Heart right ventricle (tissue), 16 donors: ENCODE results near the gene C16orf90. TPM values are rescaled to one million over a fixed set of nuclear protein-coding genes. Genes with fewer than 3 reads are reported as not detected.

Source experiments
- ATAC-seq, 8 donors: fragments of 200-7000 bp; cut with Tn5 transposase; one replicate each; pipeline ENCODE4 v1.9.1; 2020; ENCODE audit warnings: mild to moderate bottlenecking in 8 of 8, moderate library complexity in 8 of 8, moderate number of reproducible peaks in 1 of 8
- DNase-seq, 2 donors: peaks; one replicate each; pipeline ENCODE4 v3.0.0-alpha.2; 2020
- H3K27ac ChIP-seq, 10 donors: fragments of 200-600 bp; sonication (generic) in 2 of 10; one replicate each; pipeline versions ENCODE4 v1.5.0 to v1.8.0; 2020 to 2022; ENCODE audit warnings: mild to moderate bottlenecking in 3 of 10
- H3K27me3 ChIP-seq, 7 donors: fragments of 200-600 bp; one replicate each; pipeline ENCODE4 v1.8.0; 2021 to 2022; ENCODE audit warnings: mild to moderate bottlenecking in 2 of 7
- H3K36me3 ChIP-seq, 9 donors: fragments of 200-600 bp; sonication (generic) in 1 of 9; one replicate each; pipeline versions ENCODE4 v1.5.0 to v1.8.0; 2020 to 2022; ENCODE audit warnings: mild to moderate bottlenecking in 2 of 9
- H3K4me1 ChIP-seq, 9 donors: fragments of 200-600 bp; sonication (generic) in 1 of 9; one replicate each; pipeline versions ENCODE4 v1.5.0 to v1.8.0; 2020 to 2022; ENCODE audit warnings: mild to moderate bottlenecking in 4 of 9
- H3K4me3 ChIP-seq, 10 donors: fragments of 200-600 bp; sonication (generic) in 2 of 10; one replicate each; pipeline versions ENCODE4 v1.5.0 to v1.8.0; 2020 to 2022; ENCODE audit warnings: mild to moderate bottlenecking in 7 of 10, moderate library complexity in 2 of 10
- H3K9me3 ChIP-seq, 11 donors: fragments of 200-600 bp in 10 of 11; sonication (generic) in 2 of 11; one replicate each; pipeline versions ENCODE4 v1.5.0 to v1.8.0; 2013 to 2022; ENCODE audit warnings: mild to moderate bottlenecking in 2 of 11, control low read depth in 1 of 11, moderate library complexity in 1 of 11
- CTCF ChIP-seq, 9 donors: fragments of 200-600 bp; sonication (generic) in 2 of 9; IDR thresholded peaks; one replicate each; pipeline versions ENCODE4 v1.5.0 to v1.8.0; 2021 to 2022; ENCODE audit warnings: antibody characterized with exemption in 9 of 9, mild to moderate bottlenecking in 5 of 9, moderate library complexity in 1 of 9
- WGBS, 2 donors: extraction: QIAGEN DNeasy Blood & Tissue Kit; methylation state at CpG; one replicate each; pipeline ENCODE4 v1.1.7; 2013; ENCODE audit warnings: inconsistent platforms in 1 of 2; 5-methylcytosine and 5-hydroxymethylcytosine counted together
- intact Hi-C, 10 donors: fragments of 100-400 bp; cut with DNase I; formaldehyde crosslinking; loops; one replicate each; pipeline versions ENCODE4 v1.11.1 to v1.14.2; 2022
- microRNA-seq, 2 donors: library from miRNA; unstranded; fragments of <30 nt; microRNA quantifications; one replicate each; pipeline ENCODE4 v1.2.0, GENCODE V29; 2021
- polyA plus RNA-seq, 2 donors: library from polyadenylated mRNA; stranded (reverse); fragments of 200-250 nt; gene quantifications; one replicate each; pipeline ENCODE4 v1.2.3, GENCODE V29; 2013
- total RNA-seq, 10 donors: library from RNA; stranded (reverse); fragmentation: NEBNext Ultra II Directional in 3 of 10; extraction: Animal tissue kit (Norgen Biotek cat#: 25700) in 3 of 10; gene quantifications; one replicate each; pipeline versions ENCODE4 v1.2.1 to v1.2.4, GENCODE V29; 2021 to 2023
- donor health status: Arrhythmogenic right ventricular cardiomyopathy.
- donor health status: ischemic (EF 13 %, LVEDD 7.1; RV severe dilation, severe dysfunction).
- donor health status: healthy with polysubstance abuse.
- donor health status: DM: no; HTN: yes; CAD: no.
- donor health status: DM: no; HTN: no; CAD: no.
- donor health status: ischemic (EF 25% LVEDD 6.9; RV normal size, moderate dysfunction).
- donor health status: ischemic (EF 25% LVEDD 5.7; RV mildly dilated, moderate dysfunction).
- donor health status: healthy.
- donor health status: DM: yes; HTN: yes; CAD: no.
- donor health status: Ischemic cardiomyopathy.
- donor health status: ischemic (EF 35%, LVEDD 5.7; RV mildly dilated, moderate dysfunction).
- donor health status: nonischemic (EF 11% LVEDD 7.7; RV severe dilation, severe dysfunction).
- donor health status: DM: yes; HTN: yes; CAD: no.
- donor health status: PGD.
- donor health status: ischemic (EF 29% LVEDD 5.4; RV normal size, mild dysfunction).
- donor health status: nonischemic (EF 23%, LVEDD 6.1; RV moderate dilation, normal function).

Gene C16orf90
- total and polyA plus RNA-seq, 12 donors = not detected

DNA sequence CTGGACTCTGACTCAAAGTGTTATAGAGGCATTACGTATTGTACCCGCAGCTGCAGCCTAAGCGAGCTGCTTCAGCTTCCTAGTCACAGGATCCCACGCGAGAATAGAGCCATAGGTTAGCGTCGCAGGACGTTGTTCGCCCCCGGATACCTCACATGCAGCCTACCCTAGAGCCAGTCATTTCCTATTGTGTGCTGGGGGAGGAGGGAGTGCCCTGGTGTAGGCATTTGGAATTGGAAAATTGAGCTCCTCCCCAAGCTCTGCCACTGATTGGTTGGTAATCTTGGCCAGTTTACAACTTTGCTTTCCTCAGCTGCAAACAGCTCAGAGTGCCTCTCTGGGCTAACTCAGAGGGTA, 51.3 kb downstream of the C16orf90 start:
- Histone ChIP-seq H3K9me3 (peaks cover 0 to 23% (median 4%) of the 10 kb centered on the region in 11 donors), H3K36me3 (peaks cover 0 to 45% (median 21%) of the 10 kb centered on the region in 9 donors), H3K4me1 (peaks cover 0 to 22% (median 10%) of the 10 kb centered on the region in 9 donors), H3K27ac (peak overlapping the region; percentile 42 to 93 (median 83)), H3K27me3 (no peaks in the 10 kb centered on the region), H3K4me3 (peak overlapping the region; percentile 37 to 79 (median 64))
- intact Hi-C loops = loop anchor here in 2 of 10 donors (5.0 kb wide), 1 partner anchor 42 kb away; the partner anchor contains the start of genes ZNF174 (in 2 of the 2) and ZSCAN32 (in 2 of the 2)
- 30 to 32% methylated on average over 10 of the region's 10 CpGs for WGBS, 2 donors
- DNase-seq = no peak
- TF ChIP-seq CTCF (IDR thresholded peaks at IDR 0.05) = peak in 1 of 9 donors; percentile 5
- ATAC-seq = peak; percentile 27 to 86 (median 70)

Small RNA genes within 50 kb of the gene (microRNA-seq; reads per million reads assigned to microRNA genes)
- gene MIR6126 = 0 reads per million in 2 donors

Other genes with a start within 250 kb of the C16orf90 start
- gene MEFV, start 238.9 kb downstream of the C16orf90 start, total RNA-seq = 1 to 10 TPM in 2 of 10 donors, under 1 TPM in 8; 0.11 to 3.1 (median 0.53) TPM
- gene MEFV, start 238.9 kb downstream of the C16orf90 start, polyA plus RNA-seq = under 1 TPM; 0.19 to 0.37 TPM
- gene ZNF263, start 212.0 kb downstream of the C16orf90 start, total RNA-seq = 10 to 100 TPM in 3 of 10 donors, 1 to 10 TPM in 7; 7.2 to 13.2 (median 9.2) TPM
- gene ZNF263, start 212.0 kb downstream of the C16orf90 start, polyA plus RNA-seq = 10 to 100 TPM in 1 of 2 donors, 1 to 10 TPM in 1; 8.9 to 10.8 TPM
- 10 to 100 TPM in 1 of 10 donors, 1 to 10 TPM in 9; 6.5 to 11.2 (median 8.7) TPM for gene TIGD7, start 190.1 kb downstream of the C16orf90 start, total RNA-seq
- gene TIGD7, start 190.1 kb downstream of the C16orf90 start, polyA plus RNA-seq = 1 to 10 TPM; 4.7 to 6.7 TPM
- 10 to 100 TPM; 15.2 to 25.5 (median 21.6) TPM for gene ZNF75A, start 190.0 kb downstream of the C16orf90 start, total RNA-seq
- gene ZNF75A, start 190.0 kb downstream of the C16orf90 start, polyA plus RNA-seq = 10 to 100 TPM in 1 of 2 donors, 1 to 10 TPM in 1; 9.1 to 33.9 TPM
- under 1 TPM in 2 of 10 donors, not detected in 8; 0.15 to 0.22 TPM for gene OR2C1, start 139.6 kb downstream of the C16orf90 start, total RNA-seq
- under 1 TPM in 1 of 2 donors, not detected in 1; 0.01 TPM for gene OR2C1, start 139.6 kb downstream of the C16orf90 start, polyA plus RNA-seq
- gene ZSCAN32, start 94.5 kb downstream of the C16orf90 start, total RNA-seq = 1 to 10 TPM; 5.0 to 9.0 (median 6.9) TPM
- 1 to 10 TPM; 6.1 to 7.0 TPM for gene ZSCAN32, start 94.5 kb downstream of the C16orf90 start, polyA plus RNA-seq
- gene ZNF174, start 94.3 kb downstream of the C16orf90 start, total RNA-seq = 10 to 100 TPM in 4 of 10 donors, 1 to 10 TPM in 6; 7.0 to 14.4 (median 9.9) TPM
- 1 to 10 TPM; 6.5 to 6.7 TPM for gene ZNF174, start 94.3 kb downstream of the C16orf90 start, polyA plus RNA-seq
- 1 to 10 TPM; 1.1 to 2.4 (median 1.8) TPM for gene ZNF597, start 52.0 kb downstream of the C16orf90 start, total RNA-seq
- gene ZNF597, start 52.0 kb downstream of the C16orf90 start, polyA plus RNA-seq = under 1 TPM; 0.73 to 0.86 TPM
- gene NAA60, start 51.8 kb downstream of the C16orf90 start, total RNA-seq = 10 to 100 TPM; 32.1 to 57.5 (median 37.7) TPM
- 10 to 100 TPM; 33.5 to 41.6 TPM for gene NAA60, start 51.8 kb downstream of the C16orf90 start, polyA plus RNA-seq
- gene CLUAP1, start 5.5 kb upstream of the C16orf90 start, total RNA-seq = 10 to 100 TPM; 12.4 to 28.2 (median 17.4) TPM
- 10 to 100 TPM in 1 of 2 donors, 1 to 10 TPM in 1; 5.0 to 14.3 TPM for gene CLUAP1, start 5.5 kb upstream of the C16orf90 start, polyA plus RNA-seq
- 1 to 10 TPM in 6 of 10 donors, under 1 TPM in 4; 0.42 to 2.5 (median 1.1) TPM for gene NLRC3, start 81.9 kb upstream of the C16orf90 start, total RNA-seq
- gene NLRC3, start 81.9 kb upstream of the C16orf90 start, polyA plus RNA-seq = under 1 TPM; 0.26 to 0.88 TPM
- gene SLX4, start 116.1 kb upstream of the C16orf90 start, total RNA-seq = 1 to 10 TPM; 2.4 to 3.6 (median 2.9) TPM
- gene SLX4, start 116.1 kb upstream of the C16orf90 start, polyA plus RNA-seq = 1 to 10 TPM; 1.1 to 4.4 TPM
- gene DNASE1, start 159.2 kb upstream of the C16orf90 start, total RNA-seq = 10 to 100 TPM in 1 of 10 donors, 1 to 10 TPM in 9; 3.4 to 10.5 (median 7.4) TPM
- gene DNASE1, start 159.2 kb upstream of the C16orf90 start, polyA plus RNA-seq = 10 to 100 TPM in 1 of 2 donors, 1 to 10 TPM in 1; 3.3 to 15.9 TPM
- gene TRAP1, start 222.0 kb upstream of the C16orf90 start, total RNA-seq = 100 to 1,000 TPM in 9 of 10 donors, 10 to 100 TPM in 1; 89.3 to 148 (median 128) TPM
- gene TRAP1, start 222.0 kb upstream of the C16orf90 start, polyA plus RNA-seq = 100 to 1,000 TPM in 1 of 2 donors, 10 to 100 TPM in 1; 57.3 to 108 TPM